Endodermal cell (in vitro differentiated cells): ENCODE measurements around the gene KCNT1. TPM values are rescaled to one million over a fixed set of nuclear protein-coding genes. Genes with fewer than 3 reads are reported as not detected.
A peak's percentile ranks its signal among the peaks of the same experiment; 100 is the strongest.

ENCODE experiments used
- DNase-seq: peaks from one replicate; pipeline ENCODE4 v3.0.0-alpha.2; 2017
- H3K27ac ChIP-seq: 2 replicates; pipeline ENCODE4 v1.5.1; 2013; ENCODE audit warnings: mild to moderate bottlenecking, low read depth, low read length, moderate library complexity
- H3K27me3 ChIP-seq: 2 replicates; pipeline ENCODE4 v1.6.1; 2013; ENCODE audit warnings: mild to moderate bottlenecking, low read length, moderate library complexity; ENCODE audit not compliant: insufficient read depth, control insufficient read depth, poor library complexity, severe bottlenecking
- H3K36me3 ChIP-seq: 2 replicates; pipeline ENCODE4 v1.7.0; 2013; ENCODE audit warnings: mild to moderate bottlenecking, low read length, moderate library complexity; ENCODE audit not compliant: control insufficient read depth, insufficient read depth
- H3K4me1 ChIP-seq: one replicate; pipeline ENCODE4 v1.7.0; 2013; ENCODE audit warnings: low read length; ENCODE audit not compliant: control insufficient read depth, insufficient read depth
- H3K4me3 ChIP-seq: 2 replicates; pipeline ENCODE4 v1.5.1; 2013; ENCODE audit warnings: mild to moderate bottlenecking, low read length, moderate library complexity
- H3K9ac ChIP-seq: 2 replicates; pipeline ENCODE4 v1.6.1; 2013; ENCODE audit warnings: mild to moderate bottlenecking, low read length, moderate library complexity; ENCODE audit not compliant: poor library complexity, severe bottlenecking; ENCODE audit errors: extremely low read depth
- H3K9me3 ChIP-seq: 2 replicates; pipeline ENCODE4 v1.6.1; 2013; ENCODE audit warnings: mild to moderate bottlenecking, low read length, moderate library complexity; ENCODE audit not compliant: control insufficient read depth
- H3K27ac Mint-ChIP-seq: 2 replicates; pipeline ENCODE4 v1.8.0; 2020; ENCODE audit warnings: mixed read lengths
- H3K27me3 Mint-ChIP-seq: 2 replicates; pipeline ENCODE4 v1.8.0; 2021; ENCODE audit warnings: mild to moderate bottlenecking, mixed read lengths; ENCODE audit not compliant: insufficient read depth
- H3K36me3 Mint-ChIP-seq: 2 replicates; pipeline ENCODE4 v1.8.0; 2020; ENCODE audit warnings: low read depth, mixed read lengths
- H3K4me1 Mint-ChIP-seq: 2 replicates; pipeline ENCODE4 v1.8.0; 2020; ENCODE audit warnings: mixed read lengths
- H3K4me3 Mint-ChIP-seq: 2 replicates; pipeline ENCODE4 v1.8.0; 2020; ENCODE audit warnings: mild to moderate bottlenecking, moderate library complexity, mixed read lengths
- H3K9me3 Mint-ChIP-seq: 2 replicates; pipeline ENCODE4 v1.8.0; 2020; ENCODE audit warnings: mild to moderate bottlenecking, mixed read lengths
- CTCF ChIP-seq: fragments of 200-600 bp; sonication (generic); conservative IDR thresholded peaks from 2 replicates; pipeline ENCODE4 v1.5.0; 2021; ENCODE audit warnings: antibody characterized with exemption, mild to moderate bottlenecking
- WGBS, 2 experiments: methylation state at CpG; one replicate each; pipeline versions ENCODE4 v1.1.5 to v1.1.7; 2013; ENCODE audit warnings: missing lambda C conversion rate in 2 of 2, mixed read lengths in 1 of 2; ENCODE audit not compliant: insufficient coverage in 1 of 2, insufficient read length in 1 of 2; 5-methylcytosine and 5-hydroxymethylcytosine counted together
- total RNA-seq, 2 donors: library from RNA; stranded (reverse); fragmentation: NEBNext Ultra II Directional in 1 of 2; extraction: Animal tissue kit (Norgen Biotek cat#: 25700) in 1 of 2; gene quantifications; 2 replicates in 1 of 2; 3 replicates in 1 of 2; pipeline ENCODE4 v1.2.1, GENCODE V29; 2021

KCNT1 gene
- total RNA-seq, 2 donors from 2014 or later = 0.15 TPM; not detected in 1

- Mint-ChIP-seq H3K4me1 (no peaks in the 10 kb centered on the region), H3K27ac (no peak overlapping the region), H3K9me3 (no peaks in the 10 kb centered on the region), H3K4me3 (no peak overlapping the region), H3K36me3 (no peaks in the 10 kb centered on the region), H3K27me3 (peaks cover 9% of the 10 kb centered on the region)
- Histone ChIP-seq H3K9ac (no peak overlapping the region), H3K4me3 (no peak overlapping the region), H3K36me3 (no peaks in the 10 kb centered on the region), H3K27ac (no peak overlapping the region), H3K27me3 (peaks cover 14% of the 10 kb centered on the region), H3K4me1 (no peaks in the 10 kb centered on the region), H3K9me3 (no peaks in the 10 kb centered on the region)
- WGBS, 2 experiments = 77 to 84% methylated on average over 12 to 19 of the region's 19 CpGs
- DNase-seq = peak; percentile 58
- TF ChIP-seq CTCF = peak; percentile 30
Observed at GRCh38 chr9:135698767-135699166, 3.2 kb upstream of the KCNT1 start.

GRCh38 chr9:135699440-135699839, 2.5 kb upstream of the KCNT1 start, which contains the start of gene SOHLH1:
Gene SOHLH1 (minus strand): TSS chr9:135699481. CDS start chr9:135699467, 14 bp downstream.
- Mint-ChIP-seq H3K27ac (no peak within 1 kb of the TSS), H3K4me1 (no peaks in the 10 kb centered on the region), H3K4me3 (no peak within 1 kb of the TSS), H3K27me3 (peaks cover 10% of the 10 kb centered on the region), H3K9me3 (no peaks in the 10 kb centered on the region), H3K36me3 (no peaks in the 10 kb centered on the region)
- Histone ChIP-seq H3K4me3 (no peak within 1 kb of the TSS), H3K9ac (no peak within 1 kb of the TSS), H3K9me3 (no peaks in the 10 kb centered on the region), H3K27me3 (peaks cover 14% of the 10 kb centered on the region), H3K4me1 (no peaks in the 10 kb centered on the region), H3K36me3 (no peaks in the 10 kb centered on the region), H3K27ac (no peak within 1 kb of the TSS)
- 94% methylated on average over 5 to 30 of the region's 30 CpGs for WGBS, 2 experiments
- DNase-seq = no peak
- no peak for TF ChIP-seq CTCF

GRCh38 chr9:135700525-135700924, 1.5 kb upstream of the KCNT1 start:
- Histone ChIP-seq H3K4me1 (no peaks in the 10 kb centered on the region), H3K4me3 (no peak overlapping the region), H3K27ac (no peak overlapping the region), H3K36me3 (no peaks in the 10 kb centered on the region), H3K9ac (no peak overlapping the region), H3K27me3 (peaks cover 14% of the 10 kb centered on the region), H3K9me3 (no peaks in the 10 kb centered on the region)
- TF ChIP-seq CTCF = no peak
- WGBS, 2 experiments = 91 to 94% methylated on average over 5 to 15 of the region's 15 CpGs
- Mint-ChIP-seq H3K27me3 (peaks cover 10% of the 10 kb centered on the region), H3K4me1 (no peaks in the 10 kb centered on the region), H3K36me3 (no peaks in the 10 kb centered on the region), H3K4me3 (no peak overlapping the region), H3K27ac (no peak overlapping the region), H3K9me3 (no peaks in the 10 kb centered on the region)
- no peak for DNase-seq
